ENCODE measurements around the gene PLCB1.

DNA sequence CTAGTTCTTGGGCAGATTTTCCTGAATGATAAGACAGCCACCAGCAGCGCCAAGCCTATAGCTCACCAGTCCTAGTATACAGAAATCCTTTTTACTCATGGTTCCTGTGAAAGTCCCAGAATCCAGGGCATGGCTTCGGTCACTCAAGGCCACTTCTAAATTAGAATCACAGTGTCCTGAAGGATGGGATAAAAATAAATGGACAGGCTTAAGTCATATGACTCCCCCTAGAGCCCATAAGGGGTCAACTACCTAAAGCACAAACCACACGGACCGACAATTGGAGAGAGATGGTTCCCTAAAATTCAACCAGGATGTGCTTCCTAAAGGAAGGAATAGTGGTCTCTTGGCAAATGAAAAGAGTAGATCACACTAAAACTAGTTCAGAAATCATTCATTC, 532.7 kb downstream of the PLCB1 start:
- TF ChIP-seq, protein P1, sequence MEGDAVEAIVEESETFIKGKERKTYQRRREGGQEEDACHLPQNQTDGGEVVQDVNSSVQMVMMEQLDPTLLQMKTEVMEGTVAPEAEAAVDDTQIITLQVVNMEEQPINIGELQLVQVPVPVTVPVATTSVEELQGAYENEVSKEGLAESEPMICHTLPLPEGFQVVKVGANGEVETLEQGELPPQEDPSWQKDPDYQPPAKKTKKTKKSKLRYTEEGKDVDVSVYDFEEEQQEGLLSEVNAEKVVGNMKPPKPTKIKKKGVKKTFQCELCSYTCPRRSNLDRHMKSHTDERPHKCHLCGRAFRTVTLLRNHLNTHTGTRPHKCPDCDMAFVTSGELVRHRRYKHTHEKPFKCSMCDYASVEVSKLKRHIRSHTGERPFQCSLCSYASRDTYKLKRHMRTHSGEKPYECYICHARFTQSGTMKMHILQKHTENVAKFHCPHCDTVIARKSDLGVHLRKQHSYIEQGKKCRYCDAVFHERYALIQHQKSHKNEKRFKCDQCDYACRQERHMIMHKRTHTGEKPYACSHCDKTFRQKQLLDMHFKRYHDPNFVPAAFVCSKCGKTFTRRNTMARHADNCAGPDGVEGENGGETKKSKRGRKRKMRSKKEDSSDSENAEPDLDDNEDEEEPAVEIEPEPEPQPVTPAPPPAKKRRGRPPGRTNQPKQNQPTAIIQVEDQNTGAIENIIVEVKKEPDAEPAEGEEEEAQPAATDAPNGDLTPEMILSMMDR (IDR thresholded peaks at IDR 0.05; ENCODE audit: low read depth, low read length, poor library complexity, severe bottlenecking) = peak; percentile 16
- no peak for TF ChIP-seq EZH2phosphoT487 (IDR thresholded peaks at IDR 0.05; ENCODE audit: borderline replicate concordance, low read length)
